Measurements from ENCODE around the gene JMJD8. TPM values are rescaled to one million over a fixed set of nuclear protein-coding genes. Genes with fewer than 3 reads are reported as not detected.

JMJD8 gene
- total RNA-seq, 1 donor from 2014 or later: 26.1 TPM

DNA sequence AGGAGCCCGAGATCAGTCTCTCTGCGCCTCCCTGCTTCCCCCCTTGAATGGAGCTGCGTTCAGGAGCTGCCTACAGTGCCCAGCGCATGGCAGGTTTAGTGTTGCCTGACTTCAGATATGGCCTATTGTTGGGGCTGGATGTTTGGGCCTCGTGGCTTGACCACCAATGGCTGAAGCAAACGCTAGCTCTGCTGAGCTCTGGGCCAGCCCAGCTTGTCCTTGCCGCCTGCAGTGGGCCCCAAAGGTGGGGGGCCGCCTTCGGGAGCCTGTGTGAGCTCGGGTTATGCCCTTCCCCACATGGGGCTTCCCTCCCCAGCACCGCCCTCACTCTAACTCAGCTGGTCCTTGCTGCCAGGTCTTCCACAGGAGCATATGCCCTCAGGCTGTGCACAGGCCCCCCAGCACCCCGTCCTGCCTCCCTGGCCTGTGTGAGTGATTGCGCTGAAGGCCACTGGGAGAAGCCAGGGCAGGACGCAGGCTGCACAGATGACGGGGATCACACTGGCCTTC lies 46.0 kb downstream of the JMJD8 start:
- peaks cover 8% of the 10 kb centered on the region for H3K9me3 Mint-ChIP-seq (ENCODE audit: unreplicated experiment)
- no peak for DNase-seq
- peaks cover 9% of the 10 kb centered on the region for H3K27me3 Mint-ChIP-seq (ENCODE audit: unreplicated experiment)
- no peaks in the 10 kb centered on the region for H3K36me3 Mint-ChIP-seq (ENCODE audit: unreplicated experiment)
- H3K27ac Mint-ChIP-seq (ENCODE audit: unreplicated experiment): no peak overlapping the region
- H3K4me3 Mint-ChIP-seq (ENCODE audit: unreplicated experiment): peak overlapping the region; percentile 55
- TF ChIP-seq, protein P1, sequence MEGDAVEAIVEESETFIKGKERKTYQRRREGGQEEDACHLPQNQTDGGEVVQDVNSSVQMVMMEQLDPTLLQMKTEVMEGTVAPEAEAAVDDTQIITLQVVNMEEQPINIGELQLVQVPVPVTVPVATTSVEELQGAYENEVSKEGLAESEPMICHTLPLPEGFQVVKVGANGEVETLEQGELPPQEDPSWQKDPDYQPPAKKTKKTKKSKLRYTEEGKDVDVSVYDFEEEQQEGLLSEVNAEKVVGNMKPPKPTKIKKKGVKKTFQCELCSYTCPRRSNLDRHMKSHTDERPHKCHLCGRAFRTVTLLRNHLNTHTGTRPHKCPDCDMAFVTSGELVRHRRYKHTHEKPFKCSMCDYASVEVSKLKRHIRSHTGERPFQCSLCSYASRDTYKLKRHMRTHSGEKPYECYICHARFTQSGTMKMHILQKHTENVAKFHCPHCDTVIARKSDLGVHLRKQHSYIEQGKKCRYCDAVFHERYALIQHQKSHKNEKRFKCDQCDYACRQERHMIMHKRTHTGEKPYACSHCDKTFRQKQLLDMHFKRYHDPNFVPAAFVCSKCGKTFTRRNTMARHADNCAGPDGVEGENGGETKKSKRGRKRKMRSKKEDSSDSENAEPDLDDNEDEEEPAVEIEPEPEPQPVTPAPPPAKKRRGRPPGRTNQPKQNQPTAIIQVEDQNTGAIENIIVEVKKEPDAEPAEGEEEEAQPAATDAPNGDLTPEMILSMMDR (IDR thresholded peaks at IDR 0.05; ENCODE audit: partially characterized antibody, unreplicated experiment): no peak
- peaks cover 2% of the 10 kb centered on the region for H3K4me1 Mint-ChIP-seq (ENCODE audit: low read depth, unreplicated experiment)

- Mint-ChIP-seq H3K27me3 (ENCODE audit: unreplicated experiment) (peaks cover 9% of the 10 kb centered on the region), H3K27ac (ENCODE audit: unreplicated experiment) (no peak overlapping the region), H3K4me1 (ENCODE audit: low read depth, unreplicated experiment) (peaks cover 2% of the 10 kb centered on the region), H3K36me3 (ENCODE audit: unreplicated experiment) (no peaks in the 10 kb centered on the region), H3K9me3 (ENCODE audit: unreplicated experiment) (peaks cover 8% of the 10 kb centered on the region), H3K4me3 (ENCODE audit: unreplicated experiment) (peak overlapping the region; percentile 55)
- DNase-seq: peak; percentile 93
- TF ChIP-seq, protein P1 (IDR thresholded peaks at IDR 0.05; ENCODE audit: partially characterized antibody, unreplicated experiment): no peak
These were observed 46.8 kb downstream of the JMJD8 start for GRCh38 chr16:637081-638018.

DNA sequence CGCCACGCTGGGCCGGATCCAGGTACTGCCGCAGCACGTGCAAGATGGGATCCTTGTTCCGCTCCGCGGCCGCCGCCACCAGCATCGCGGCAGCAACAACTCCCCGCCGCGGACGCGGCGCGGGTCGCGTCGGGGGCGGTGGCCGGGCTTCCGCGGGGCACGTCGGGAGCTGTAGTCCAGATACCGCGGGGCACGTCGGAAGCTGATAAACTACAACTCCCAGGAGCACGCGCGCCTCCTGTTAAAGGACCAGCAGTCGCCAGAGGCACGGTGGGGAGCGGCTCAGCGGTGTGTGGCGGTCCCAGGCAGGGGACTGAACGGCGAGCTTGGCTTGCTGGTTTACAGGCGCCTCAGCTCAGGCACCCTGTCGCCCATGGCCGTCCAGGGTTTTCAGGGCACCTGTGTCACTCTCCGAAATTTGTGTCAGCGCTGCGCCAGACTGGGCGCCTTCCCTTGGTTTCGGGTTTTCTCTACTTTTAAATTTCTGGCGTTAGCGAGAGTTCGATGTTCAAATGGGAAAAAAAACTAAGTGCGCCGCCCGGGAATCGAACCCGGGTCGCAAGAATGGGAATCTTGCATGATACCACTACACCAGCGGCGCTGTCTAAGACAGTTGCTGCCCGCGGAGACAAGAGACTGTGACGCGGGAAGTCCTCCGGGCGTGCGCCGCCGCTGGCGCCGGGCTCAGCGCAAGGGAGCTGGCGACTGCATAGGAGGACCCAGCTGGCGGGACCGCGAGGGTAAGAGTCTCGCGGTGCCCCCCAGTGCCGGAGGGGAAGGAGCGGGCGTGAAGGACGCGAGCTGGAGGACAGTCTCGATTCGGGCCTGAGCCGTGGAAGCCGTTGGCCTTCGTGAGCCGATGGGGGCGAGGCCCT lies 47.7 kb downstream of the JMJD8 start, which contains the start of gene METTL26:
Gene METTL26 (minus strand): TSS at position 100 of the 875 bp plus-strand sequence. CDS start 15 bp downstream, at position 85.
- DNase-seq: peak; percentile 92
- H3K36me3 Mint-ChIP-seq (ENCODE audit: unreplicated experiment): no peaks in the 10 kb centered on the region
- TF ChIP-seq, protein P1 (IDR thresholded peaks at IDR 0.05; ENCODE audit: partially characterized antibody, unreplicated experiment): no peak
- H3K4me3 Mint-ChIP-seq (ENCODE audit: unreplicated experiment): peak within 1 kb of the TSS; percentile 92
- H3K27me3 Mint-ChIP-seq (ENCODE audit: unreplicated experiment): peaks cover 10% of the 10 kb centered on the region
- peak within 1 kb of the TSS; percentile 96 for H3K27ac Mint-ChIP-seq (ENCODE audit: unreplicated experiment)
- peaks cover 2% of the 10 kb centered on the region for H3K4me1 Mint-ChIP-seq (ENCODE audit: low read depth, unreplicated experiment)
- H3K9me3 Mint-ChIP-seq (ENCODE audit: unreplicated experiment): peaks cover 8% of the 10 kb centered on the region

DNA sequence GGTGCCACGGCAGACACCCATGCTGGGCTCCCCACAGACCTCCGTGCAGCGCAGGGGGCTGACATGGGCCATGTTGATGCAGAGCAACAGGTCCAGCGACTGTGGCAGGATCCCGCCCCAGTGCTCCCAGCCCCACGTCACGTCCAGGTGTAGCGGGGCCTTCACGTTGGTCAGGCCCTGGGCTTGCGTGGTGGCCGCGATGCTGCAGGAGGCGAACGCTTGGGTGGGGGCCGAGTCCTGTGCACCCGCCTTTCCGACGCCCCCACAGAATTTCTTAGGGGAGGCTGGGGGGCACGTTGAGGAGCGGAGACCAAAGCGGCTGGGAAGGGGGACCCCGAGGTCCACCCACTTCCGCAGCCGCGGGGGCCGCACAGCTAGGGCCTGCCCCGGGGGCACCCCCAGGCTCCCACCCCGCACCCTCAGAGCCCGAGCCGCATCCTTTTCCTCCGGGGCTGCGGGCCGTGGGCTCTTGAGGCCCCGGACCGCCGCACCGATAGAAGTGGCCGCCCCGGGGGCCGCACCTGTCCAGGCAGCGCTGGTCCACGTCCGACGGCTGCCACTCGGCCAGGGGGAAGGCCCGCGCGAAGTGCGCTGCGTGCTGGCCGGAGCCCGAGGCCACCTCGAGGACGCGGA lies 48.4 kb downstream of the JMJD8 start:
- DNase-seq: no peak
- Mint-ChIP-seq H3K36me3 (ENCODE audit: unreplicated experiment) (no peaks in the 10 kb centered on the region), H3K4me1 (ENCODE audit: low read depth, unreplicated experiment) (peaks cover 2% of the 10 kb centered on the region), H3K27me3 (ENCODE audit: unreplicated experiment) (peaks cover 10% of the 10 kb centered on the region), H3K9me3 (ENCODE audit: unreplicated experiment) (peaks cover 8% of the 10 kb centered on the region), H3K4me3 (ENCODE audit: unreplicated experiment) (peak overlapping the region; percentile 49), H3K27ac (ENCODE audit: unreplicated experiment) (no peak overlapping the region)
- TF ChIP-seq, protein P1 (IDR thresholded peaks at IDR 0.05; ENCODE audit: partially characterized antibody, unreplicated experiment): no peak

Measured in glutamatergic neuron (in vitro differentiated cells).